Measurements from ENCODE around the gene HCST.
A peak's percentile ranks its signal among the peaks of the same experiment; 100 is the strongest.
"Not testable (repeated sequence)": the region's sequence is repeated elsewhere in the genome, so short reads cannot be mapped to it uniquely, and the experiment has no call there.

Gene HCST

DNA sequence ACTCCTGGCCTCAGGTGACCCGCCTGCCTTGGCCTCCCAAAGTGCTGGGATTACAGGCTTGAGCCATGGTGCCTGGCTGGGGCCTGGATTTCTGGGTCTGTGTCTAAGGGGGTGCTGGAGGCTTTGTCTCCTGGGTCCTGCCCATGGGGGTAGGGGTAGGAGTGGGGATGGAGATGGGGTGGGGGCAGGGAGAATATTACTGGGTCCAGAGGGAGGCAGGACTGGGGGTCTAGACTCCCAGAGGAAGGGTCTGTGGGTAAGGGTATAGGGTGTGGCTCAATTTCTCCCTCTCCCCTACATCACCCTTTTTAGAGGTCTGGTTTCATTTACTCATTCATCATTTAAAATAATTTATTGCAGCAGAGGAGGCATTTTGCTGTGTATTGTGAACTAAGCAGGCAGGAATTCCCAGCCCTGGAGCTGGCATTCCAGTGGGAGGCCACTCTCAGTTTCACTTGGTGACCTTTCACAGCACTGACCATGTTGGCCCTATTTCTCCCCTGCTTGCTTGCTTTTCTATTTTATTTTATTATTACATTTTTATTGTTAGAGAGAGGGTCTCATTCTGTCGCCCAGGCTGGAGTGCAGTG lies 1.2 kb upstream of the HCST start:
- TF ChIP-seq JUND (IDR thresholded peaks at IDR 0.05; ENCODE audit: low read depth): no peak
- in situ Hi-C loops (cut with HindIII; ENCODE audit: low pct_unique_long_range_greater_than_20kb, low sequenced_read_pairs): no loop called here
- peak; percentile 10 to 20 for DNase-seq (ENCODE audit: low read depth in 1 of 2, low spot score in 1 of 2)

DNA sequence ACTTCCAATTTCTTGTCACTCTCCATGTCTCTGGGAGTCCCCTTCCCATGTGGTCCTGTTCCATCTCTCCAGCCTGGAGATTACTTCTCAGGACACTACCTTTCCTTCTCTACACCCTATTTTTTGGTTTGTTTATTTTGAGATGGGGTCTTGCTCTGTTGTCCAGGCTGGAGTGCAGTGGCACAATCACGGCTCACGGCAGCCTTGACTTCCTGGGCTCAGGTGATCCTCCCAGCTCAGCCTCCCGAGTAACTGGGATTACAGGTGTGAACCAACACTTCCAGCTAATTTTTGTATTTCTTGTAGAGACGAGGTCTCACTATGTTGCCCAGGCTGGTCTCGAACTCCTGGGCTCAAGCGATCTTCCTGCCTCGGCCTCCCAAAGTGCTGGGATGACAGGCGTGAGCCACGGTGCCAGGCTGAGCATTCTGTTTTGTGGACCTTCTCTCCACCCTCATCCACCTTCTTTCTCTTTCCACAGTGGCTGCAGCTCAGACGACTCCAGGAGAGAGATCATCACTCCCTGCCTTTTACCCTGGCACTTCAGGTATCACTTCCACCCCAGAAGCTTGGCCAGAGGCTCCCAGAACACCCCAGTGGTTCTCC lies 644 bp downstream of the HCST start:
- in situ Hi-C loops (cut with HindIII; ENCODE audit: low pct_unique_long_range_greater_than_20kb, low sequenced_read_pairs): no loop called here
- no peak for DNase-seq (ENCODE audit: low read depth in 1 of 2, low spot score in 1 of 2)
- no peak for TF ChIP-seq JUND (IDR thresholded peaks at IDR 0.05; ENCODE audit: low read depth)

DNA sequence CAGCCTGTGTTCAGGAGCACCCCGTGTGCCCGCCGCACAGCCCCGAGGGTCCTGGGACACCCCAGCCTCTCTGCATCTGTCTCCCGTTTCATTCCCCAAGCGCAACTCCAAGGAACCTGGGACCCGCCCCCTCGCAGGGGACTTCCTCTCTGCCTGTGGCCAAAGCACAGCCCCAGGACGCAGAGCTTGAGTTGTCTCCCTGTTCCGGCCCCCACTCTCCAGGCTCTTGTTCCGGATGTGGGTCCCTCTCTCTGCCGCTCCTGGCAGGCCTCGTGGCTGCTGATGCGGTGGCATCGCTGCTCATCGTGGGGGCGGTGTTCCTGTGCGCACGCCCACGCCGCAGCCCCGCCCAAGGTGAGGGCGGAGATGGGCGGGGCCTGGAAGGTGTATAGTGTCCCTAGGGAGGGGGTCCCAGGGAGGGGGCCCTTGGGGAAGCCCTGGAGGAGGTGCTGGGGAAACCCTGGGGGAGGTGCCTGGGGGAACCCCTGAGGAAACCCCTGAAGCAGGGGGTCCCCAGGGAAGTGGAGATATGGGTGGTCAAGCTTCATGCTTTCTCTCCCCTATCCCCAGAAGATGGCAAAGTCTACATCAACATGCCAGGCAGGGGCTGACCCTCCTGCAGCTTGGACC lies 1.3 kb downstream of the HCST start:
- in situ Hi-C loops (cut with HindIII; ENCODE audit: low pct_unique_long_range_greater_than_20kb, low sequenced_read_pairs): no loop called here

DNA sequence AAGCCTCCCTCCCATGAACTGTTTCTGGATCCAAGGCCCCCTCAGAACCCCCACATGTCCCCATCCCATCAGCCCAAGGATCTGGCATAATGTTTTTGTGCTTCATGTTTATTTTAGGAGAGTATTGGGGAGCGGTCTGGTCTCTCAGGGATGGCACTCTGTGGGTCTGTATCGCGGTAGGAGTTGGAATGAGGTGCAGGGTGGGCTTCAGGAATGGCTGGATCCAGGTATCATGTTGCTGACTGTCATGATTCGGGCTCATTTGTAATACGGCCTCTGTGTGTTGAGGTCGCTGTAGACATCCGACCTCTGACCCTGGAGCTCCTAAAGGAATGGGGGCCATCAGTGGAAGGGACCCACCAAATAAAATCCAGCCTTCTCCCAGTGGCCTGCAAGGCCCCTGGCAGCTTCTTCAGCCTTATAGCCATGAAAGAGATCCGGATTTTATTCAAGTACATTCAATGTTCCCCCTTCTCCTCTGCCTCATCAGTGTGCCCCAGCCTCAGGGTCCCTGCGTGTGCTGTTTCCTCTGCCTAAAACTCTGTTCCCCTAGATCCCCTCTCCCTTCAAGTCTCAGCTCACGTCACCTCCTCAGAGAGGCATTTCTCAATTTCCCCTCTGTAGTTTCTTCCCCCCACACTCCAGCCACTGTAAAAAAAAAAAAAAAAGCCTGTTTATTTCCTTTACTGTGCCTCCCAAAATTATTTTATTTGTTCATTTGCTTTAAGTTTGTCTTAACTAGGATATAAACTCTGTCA lies 2.2 kb downstream of the HCST start:
- DNase-seq (ENCODE audit: low read depth in 1 of 2, low spot score in 1 of 2): no peak
- in situ Hi-C loops (cut with HindIII; ENCODE audit: low pct_unique_long_range_greater_than_20kb, low sequenced_read_pairs): no loop called here
- no peak for TF ChIP-seq JUND (IDR thresholded peaks at IDR 0.05; ENCODE audit: low read depth)

More for the DNA sequence above, 1.3 kb downstream of the HCST start:
- peak; percentile 33 to 61 for DNase-seq (ENCODE audit: low read depth in 1 of 2, low spot score in 1 of 2)
- TF ChIP-seq JUND (IDR thresholded peaks at IDR 0.05; ENCODE audit: low read depth): no peak

DNA sequence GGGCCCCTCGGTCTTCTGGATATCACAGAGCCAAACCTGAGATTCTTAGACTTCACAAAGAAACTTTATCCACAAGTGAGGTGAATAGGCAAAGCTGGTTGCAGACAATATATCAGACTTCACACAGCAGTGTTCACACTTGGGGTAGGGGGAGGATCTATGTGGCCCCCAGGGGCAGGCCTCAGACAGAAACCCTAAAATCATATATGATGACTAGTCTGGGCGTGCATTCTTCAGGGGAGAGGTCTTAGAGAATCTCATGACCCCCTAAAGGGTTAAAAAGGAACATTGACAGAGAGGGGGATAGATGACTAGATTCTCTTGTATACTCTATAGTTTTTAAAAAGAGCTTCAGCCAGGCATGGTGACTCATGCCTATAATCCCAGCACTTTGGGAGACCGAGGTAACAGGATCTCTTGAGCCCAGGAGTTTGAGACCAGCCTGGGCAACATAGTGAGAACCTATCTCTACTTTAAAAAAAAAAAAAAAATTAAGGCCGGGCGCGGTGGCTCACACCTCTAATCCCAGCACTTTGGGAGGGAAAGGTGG lies 2.9 kb downstream of the HCST start:
- no peak for TF ChIP-seq JUND (IDR thresholded peaks at IDR 0.05; ENCODE audit: low read depth)
- DNase-seq (ENCODE audit: low read depth in 1 of 2, low spot score in 1 of 2): no peak
- in situ Hi-C loops (cut with HindIII; ENCODE audit: low pct_unique_long_range_greater_than_20kb, low sequenced_read_pairs): no loop called here

DNA sequence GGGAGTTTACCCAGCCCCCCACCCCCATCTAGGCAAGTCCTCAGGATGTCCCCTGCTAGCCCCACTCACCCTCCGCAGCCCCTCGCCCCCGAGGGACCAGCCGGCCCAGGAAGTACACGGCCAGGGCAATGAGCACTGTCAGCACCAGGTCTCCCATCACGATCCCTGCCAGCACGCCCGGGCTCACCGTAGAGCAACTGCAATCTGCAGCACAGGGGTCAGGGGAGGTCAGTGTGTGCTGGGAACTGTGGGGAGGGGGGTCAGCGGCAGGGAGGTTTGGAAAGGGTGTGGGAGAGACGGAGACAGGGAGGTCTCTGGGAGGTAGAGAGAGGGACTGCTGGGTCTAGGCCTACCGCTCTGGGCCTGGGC lies 5.0 kb downstream of the HCST start:
- in situ Hi-C loops (cut with HindIII; ENCODE audit: low pct_unique_long_range_greater_than_20kb, low sequenced_read_pairs): no loop called here
- no peak for TF ChIP-seq JUND (IDR thresholded peaks at IDR 0.05; ENCODE audit: low read depth)
- DNase-seq (ENCODE audit: low read depth in 1 of 2, low spot score in 1 of 2): no peak

DNA sequence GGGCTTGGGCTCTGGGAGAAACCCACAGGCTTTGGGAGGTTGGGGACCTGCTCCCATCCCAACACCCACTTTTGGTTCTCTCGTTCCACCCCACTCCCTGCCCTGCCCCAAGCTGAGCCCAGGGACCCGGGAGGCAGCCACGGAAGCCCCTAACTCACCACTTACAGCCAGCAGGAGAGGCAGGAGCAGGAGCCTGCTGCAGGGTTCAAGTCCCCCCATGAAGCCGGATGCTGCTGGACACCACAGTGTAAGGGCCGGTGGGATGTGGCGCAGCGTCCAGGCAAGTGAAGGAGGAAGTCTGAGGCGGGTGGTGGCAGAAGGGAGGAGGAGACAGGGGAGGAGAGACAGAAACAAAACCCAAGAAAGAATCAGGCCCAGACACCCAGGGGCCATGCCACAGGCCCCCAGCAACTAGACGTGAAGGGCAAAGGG lies 5.7 kb downstream of the HCST start, which contains the start of gene TYROBP:
Gene TYROBP, minus strand, starts transcription at position 286 of the 432 bp plus-strand sequence. Its CDS starts 67 bp downstream, at position 219.
- TF ChIP-seq JUND (IDR thresholded peaks at IDR 0.05; ENCODE audit: low read depth): no peak
- in situ Hi-C loops (cut with HindIII; ENCODE audit: low pct_unique_long_range_greater_than_20kb, low sequenced_read_pairs): no loop called here
- no peak for DNase-seq (ENCODE audit: low read depth in 1 of 2, low spot score in 1 of 2)

DNA sequence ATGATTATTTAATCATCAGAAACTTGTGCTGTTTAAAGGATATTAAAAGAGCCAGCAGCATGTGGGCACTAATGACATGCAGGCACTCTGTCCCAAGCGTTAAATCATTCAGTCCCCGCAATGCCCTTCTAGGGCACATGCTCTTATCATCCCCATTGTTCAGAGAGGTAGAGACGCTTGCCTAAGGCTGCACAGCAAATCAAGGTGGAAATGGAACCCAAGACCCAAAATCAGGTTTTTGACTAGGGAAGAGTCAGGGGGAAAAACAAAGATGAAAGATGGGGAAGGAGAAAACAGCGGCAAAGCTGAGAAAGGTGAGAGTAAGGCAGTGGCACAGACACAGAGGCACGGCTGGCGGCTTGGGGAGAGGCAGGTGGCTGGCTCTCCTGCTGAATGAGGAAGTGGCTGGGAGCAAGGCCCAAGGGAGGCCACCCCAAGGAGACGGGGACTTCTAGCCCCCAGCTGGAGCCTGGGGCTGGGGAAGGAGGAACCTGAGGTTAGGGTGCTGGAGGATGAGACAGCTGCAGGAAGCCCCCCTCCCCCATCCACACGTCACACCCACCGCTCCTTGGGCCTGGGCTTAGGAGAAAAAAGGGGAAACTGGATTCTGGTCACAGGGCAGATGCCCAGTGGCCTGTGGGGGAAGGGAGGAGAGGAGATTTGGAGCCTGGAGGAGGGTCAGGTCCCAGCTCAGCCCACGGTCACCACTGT lies 6.8 kb downstream of the HCST start:
- no peak for TF ChIP-seq JUND (IDR thresholded peaks at IDR 0.05; ENCODE audit: low read depth)
- no peak for DNase-seq (ENCODE audit: low read depth in 1 of 2, low spot score in 1 of 2)
- in situ Hi-C loops (cut with HindIII; ENCODE audit: low pct_unique_long_range_greater_than_20kb, low sequenced_read_pairs): no loop called here

DNA sequence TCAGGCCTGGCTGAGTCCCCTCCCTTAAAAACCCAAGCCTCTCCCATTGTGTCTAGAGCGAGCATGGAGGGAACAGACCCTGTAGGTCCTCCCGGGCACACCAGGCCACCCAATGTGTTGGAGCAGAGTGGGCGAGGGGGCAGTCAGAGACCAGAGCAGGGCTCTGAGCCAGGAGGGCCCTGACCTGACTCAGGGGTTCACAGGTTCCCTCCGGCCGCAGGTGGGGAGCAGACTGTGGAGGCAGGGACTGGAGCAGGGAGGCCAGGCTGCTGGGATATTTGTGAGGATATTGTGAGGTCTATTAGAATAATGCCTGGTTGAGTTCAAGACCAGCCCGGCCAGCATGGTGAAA lies 7.3 kb downstream of the HCST start:
- no peak for DNase-seq (ENCODE audit: low read depth in 1 of 2, low spot score in 1 of 2)
- no peak for TF ChIP-seq JUND (IDR thresholded peaks at IDR 0.05; ENCODE audit: low read depth)
- in situ Hi-C loops (cut with HindIII; ENCODE audit: low pct_unique_long_range_greater_than_20kb, low sequenced_read_pairs): no loop called here

DNA sequence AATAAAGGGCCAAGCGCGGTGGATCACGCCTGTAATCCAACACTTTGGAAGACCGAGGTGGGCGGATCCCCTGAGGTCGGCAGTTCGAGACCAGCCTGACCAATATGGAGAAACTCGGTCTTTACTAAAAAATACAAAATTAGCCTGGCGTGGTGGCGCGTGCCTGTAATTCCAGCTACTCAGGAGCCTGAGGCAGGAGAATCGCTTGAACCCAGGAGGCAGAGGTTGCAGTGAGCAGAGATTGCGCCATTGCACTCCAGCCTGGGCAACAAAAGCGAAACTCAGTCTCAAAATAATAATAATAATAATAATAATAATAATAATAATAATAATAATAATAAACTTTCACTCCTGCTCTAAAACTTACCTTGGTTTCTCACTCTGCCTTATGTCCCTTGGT lies 8.0 kb downstream of the HCST start:
- in situ Hi-C loops (cut with HindIII; ENCODE audit: low pct_unique_long_range_greater_than_20kb, low sequenced_read_pairs); DNase-seq (ENCODE audit: low read depth in 1 of 2, low spot score in 1 of 2): not testable (repeated sequence)

DNA sequence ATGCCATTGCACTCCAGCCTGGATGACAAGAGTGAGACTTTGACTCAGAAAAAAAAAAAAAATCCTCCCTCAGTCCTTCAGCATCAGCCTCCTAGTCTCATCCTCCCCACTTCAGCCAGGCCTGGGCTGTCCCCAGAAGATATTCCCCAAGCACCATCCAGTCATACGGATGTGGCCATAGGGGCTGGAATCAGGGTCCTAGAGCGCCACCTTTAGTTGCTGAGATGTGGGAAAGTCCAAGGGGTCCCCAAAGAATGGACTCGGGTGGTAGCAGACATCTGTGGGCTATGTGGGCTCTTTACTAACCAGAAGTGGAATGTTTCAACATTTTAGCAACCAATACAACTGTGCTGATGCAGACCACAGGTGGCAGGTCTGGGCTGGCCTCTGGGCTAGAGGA lies 8.8 kb downstream of the HCST start:
- in situ Hi-C loops (cut with HindIII; ENCODE audit: low pct_unique_long_range_greater_than_20kb, low sequenced_read_pairs): no loop called here
- no peak for TF ChIP-seq JUND (IDR thresholded peaks at IDR 0.05; ENCODE audit: low read depth)
- no peak for DNase-seq (ENCODE audit: low read depth in 1 of 2, low spot score in 1 of 2)

DNA sequence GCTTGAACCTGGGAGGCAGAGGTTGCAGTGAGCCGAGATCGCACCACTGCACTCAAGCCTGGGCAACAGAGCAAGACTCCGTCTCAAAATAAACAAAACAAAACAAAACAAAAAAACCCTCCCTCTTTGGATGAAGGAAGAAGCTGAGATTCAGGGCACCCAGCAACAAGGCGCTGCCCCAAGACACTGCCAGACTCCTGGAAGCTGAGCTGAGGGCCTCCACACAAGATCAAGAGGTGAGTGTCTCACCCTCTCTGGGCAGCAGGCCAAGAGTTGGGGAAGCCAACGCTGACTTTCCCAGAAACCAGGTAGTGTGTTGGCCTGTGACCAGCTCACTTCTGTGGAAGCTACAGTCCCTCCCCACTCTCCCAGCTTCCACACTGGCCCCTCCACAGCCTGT lies 9.5 kb downstream of the HCST start:
- DNase-seq (ENCODE audit: low read depth in 1 of 2, low spot score in 1 of 2): no peak
- in situ Hi-C loops (cut with HindIII; ENCODE audit: low pct_unique_long_range_greater_than_20kb, low sequenced_read_pairs): no loop called here
- no peak for TF ChIP-seq JUND (IDR thresholded peaks at IDR 0.05; ENCODE audit: low read depth)
